GM19463 (cell line): Measurements from ENCODE around the gene CARM1.

Experiments used
- ATAC-seq: cut with Tn5 transposase; IDR thresholded peaks from one replicate; pipeline ENCODE4 v1.9.1; 2021; ENCODE audit warnings: mild to moderate bottlenecking, moderate library complexity; ENCODE audit not compliant: unreplicated experiment

CARM1 gene

GRCh38 chr19:10968527-10969135 is 97.3 kb downstream of the CARM1 start:
- ATAC-seq = no peak

DNA sequence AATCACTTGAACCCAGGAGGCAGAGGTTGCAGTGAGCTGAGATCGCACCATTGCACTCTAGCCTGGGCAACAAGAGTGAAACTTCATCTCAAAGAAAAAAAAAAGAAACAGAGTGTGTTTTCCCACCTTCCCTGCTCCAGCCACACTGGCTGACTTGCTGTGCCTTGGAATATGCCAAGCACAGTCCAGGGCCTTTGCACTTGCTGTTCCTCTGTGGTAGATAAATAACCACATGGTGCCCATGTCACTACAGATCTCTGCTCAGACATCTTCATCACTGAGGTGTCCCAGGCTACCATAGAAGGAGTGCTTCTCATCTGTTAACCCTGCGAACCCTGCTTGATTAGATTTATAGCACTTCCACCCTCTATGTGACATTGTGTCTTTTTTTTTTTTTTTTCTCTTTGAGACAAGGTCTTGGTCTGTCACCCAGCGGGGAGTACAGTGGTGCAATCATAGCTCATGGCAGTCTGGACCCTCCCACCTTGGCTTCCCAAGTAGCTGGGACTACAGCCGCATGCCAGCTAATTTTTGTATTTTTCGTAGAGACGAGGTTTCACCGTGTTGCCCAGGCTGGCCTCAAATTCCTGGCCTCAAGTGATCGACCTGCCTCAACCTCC is 99.9 kb downstream of the CARM1 start:
- no peak for ATAC-seq
